ENCODE data around the gene RAVER2.

- TF ChIP-seq POLR2A (IDR thresholded peaks at IDR 0.05; ENCODE audit: low read depth, low read length), result no peak
- TF ChIP-seq TAF1 (IDR thresholded peaks at IDR 0.05; ENCODE audit: low read depth, low read length), result no peak
- no peak for TF ChIP-seq POLR2AphosphoS5 (IDR thresholded peaks at IDR 0.05; ENCODE audit: low read depth, low read length)
Measured at GRCh38 chr1:64880449-64880848, 135.6 kb downstream of the RAVER2 start.

Measured in GM12891 (cell line).